AG09309 (cell line): Measurements from ENCODE around the gene ZEB2.
A peak's percentile ranks its signal among the peaks of the same experiment; 100 is the strongest.

Experiments used
- DNase-seq: peaks from one replicate; pipeline ENCODE4 v3.0.0-alpha.2; 2010; ENCODE audit warnings: low read depth
- H3K4me3 ChIP-seq: 2 replicates; pipeline ENCODE4 v1.5.1; 2011; ENCODE audit warnings: mild to moderate bottlenecking, low read depth, low read length, moderate library complexity; ENCODE audit not compliant: control insufficient read depth
- CTCF ChIP-seq: IDR thresholded peaks from 2 replicates; pipeline ENCODE4 v1.5.1; 2011; ENCODE audit warnings: mild to moderate bottlenecking, low read depth, low read length, inconsistent platforms; ENCODE audit not compliant: insufficient read depth, control insufficient read depth; ENCODE audit errors: missing control alignments

The ZEB2 gene

GRCh38 chr2:144357623-144358373 is 162.1 kb downstream of the ZEB2 start:
- peak; percentile 88 for DNase-seq
- TF ChIP-seq CTCF = no peak
- H3K4me3 ChIP-seq = no peak overlapping the region

GRCh38 chr2:144356402-144356801 is 163.5 kb downstream of the ZEB2 start:
- TF ChIP-seq CTCF = no peak
- no peak for DNase-seq

GRCh38 chr2:144354953-144355352 is 165.0 kb downstream of the ZEB2 start:
- no peak for DNase-seq
- no peak overlapping the region for H3K4me3 ChIP-seq

More at GRCh38 chr2:144356402-144356801, 163.5 kb downstream of the ZEB2 start:
- H3K4me3 ChIP-seq = no peak overlapping the region

GRCh38 chr2:144351687-144352086 is 168.2 kb downstream of the ZEB2 start:
- no peak overlapping the region for H3K4me3 ChIP-seq
- TF ChIP-seq CTCF = no peak
- DNase-seq = no peak

More at GRCh38 chr2:144354953-144355352, 165.0 kb downstream of the ZEB2 start:
- TF ChIP-seq CTCF = no peak

- no peak for TF ChIP-seq CTCF
- no peak overlapping the region for H3K4me3 ChIP-seq
- no peak for DNase-seq
Measured at GRCh38 chr2:144350151-144350802, 169.6 kb downstream of the ZEB2 start.

- DNase-seq = no peak
- no peak for TF ChIP-seq CTCF
- H3K4me3 ChIP-seq = no peak overlapping the region
Measured at GRCh38 chr2:144349674-144350073, 170.2 kb downstream of the ZEB2 start.
